GM06990 (cell line): Measurements from ENCODE around the gene SASH1.
"Not testable (repeated sequence)": the region's sequence is repeated elsewhere in the genome, so short reads cannot be mapped to it uniquely, and the experiment has no call there.

Experiments
- DNase-seq: peaks from one replicate; pipeline ENCODE4 v3.0.0-alpha.2; 2011; ENCODE audit not compliant: insufficient read length; ENCODE audit errors: extremely low read depth
- H3K27me3 ChIP-seq: replicated peaks from 2 replicates; pipeline ENCODE4 v1.6.0; 2011; ENCODE audit warnings: low read length; ENCODE audit not compliant: control insufficient read depth, insufficient read depth
- H3K36me3 ChIP-seq: 2 replicates; pipeline ENCODE4 v1.5.1; 2011; ENCODE audit warnings: low read length; ENCODE audit not compliant: control insufficient read depth, insufficient read depth
- H3K4me3 ChIP-seq: replicated peaks from 2 replicates; pipeline ENCODE4 v1.5.1; 2011; ENCODE audit warnings: low read depth, mild to moderate bottlenecking, control low read depth, low read length
- CTCF ChIP-seq: IDR thresholded peaks from 2 replicates; pipeline ENCODE4 v1.5.1; 2011; ENCODE audit warnings: low read length, control low read depth, mild to moderate bottlenecking, inconsistent platforms; ENCODE audit not compliant: insufficient read depth, poor library complexity, severe bottlenecking

Gene SASH1

GRCh38 chr6:148578837-148579565, 236.4 kb downstream of the SASH1 start:
- no peak for TF ChIP-seq CTCF
- H3K36me3 ChIP-seq: no peaks in the 10 kb centered on the region
- H3K4me3 ChIP-seq: no peak overlapping the region
- DNase-seq: no peak
- no peaks in the 10 kb centered on the region for H3K27me3 ChIP-seq

GRCh38 chr6:148580442-148580841, 237.8 kb downstream of the SASH1 start:
- no peak for TF ChIP-seq CTCF
- no peak for DNase-seq
- no peaks in the 10 kb centered on the region for H3K36me3 ChIP-seq
- no peak overlapping the region for H3K4me3 ChIP-seq
- H3K27me3 ChIP-seq: no peaks in the 10 kb centered on the region

- TF ChIP-seq CTCF: no peak
These were observed 241.0 kb downstream of the SASH1 start for GRCh38 chr6:148583631-148584030.

GRCh38 chr6:148585641-148586040, 243.0 kb downstream of the SASH1 start:
- H3K27me3 ChIP-seq, DNase-seq, H3K4me3 ChIP-seq, H3K36me3 ChIP-seq: not testable (repeated sequence)

More at GRCh38 chr6:148583631-148584030, 241.0 kb downstream of the SASH1 start:
- DNase-seq: no peak
- H3K36me3 ChIP-seq: no peaks in the 10 kb centered on the region
- no peak overlapping the region for H3K4me3 ChIP-seq
- no peaks in the 10 kb centered on the region for H3K27me3 ChIP-seq

GRCh38 chr6:148590883-148591282, 248.2 kb downstream of the SASH1 start:
- no peak for DNase-seq
- TF ChIP-seq CTCF: no peak

DNA sequence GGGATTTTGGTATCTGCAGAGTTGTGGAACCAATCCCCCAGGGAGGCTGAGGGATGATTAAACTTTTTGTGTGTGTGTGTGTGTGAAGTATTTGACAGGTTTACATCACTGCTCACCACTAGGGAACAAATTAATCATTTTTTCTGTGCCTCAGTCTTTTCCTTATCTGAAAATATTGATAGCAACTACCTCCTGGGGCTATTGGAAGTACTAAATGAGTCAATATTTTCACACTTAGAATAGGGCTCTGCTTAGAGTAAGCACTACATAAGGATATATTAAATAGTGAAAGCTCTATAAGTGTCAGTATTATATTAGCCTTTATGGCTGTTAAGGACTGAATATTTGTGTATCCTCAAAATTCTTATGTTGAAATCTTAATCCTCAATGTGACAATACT, 249.0 kb downstream of the SASH1 start:
- Histone ChIP-seq H3K36me3 (no peaks in the 10 kb centered on the region), H3K4me3 (no peak overlapping the region), H3K27me3 (no peaks in the 10 kb centered on the region)
- DNase-seq: no peak
- TF ChIP-seq CTCF: no peak

More at GRCh38 chr6:148590883-148591282, 248.2 kb downstream of the SASH1 start:
- H3K36me3 ChIP-seq: no peaks in the 10 kb centered on the region
- no peaks in the 10 kb centered on the region for H3K27me3 ChIP-seq
- no peak overlapping the region for H3K4me3 ChIP-seq
